H9 (cell line): ENCODE measurements around the gene MED13L. TPM values are rescaled to one million over a fixed set of nuclear protein-coding genes. Genes with fewer than 3 reads are reported as not detected.

Source experiments
- DNase-seq: peaks from one replicate; pipeline ENCODE4 v3.0.0-alpha.2; 2017
- H2AFZ ChIP-seq: one replicate; pipeline ENCODE4 v1.6.1; 2013; ENCODE audit warnings: mild to moderate bottlenecking, low read length, control low read depth, moderate library complexity
- H2AK5ac ChIP-seq: 2 replicates; pipeline ENCODE4 v1.6.1; 2013; ENCODE audit warnings: low read length, control low read depth, mixed read lengths; ENCODE audit not compliant: insufficient read length
- H2BK120ac ChIP-seq: one replicate; pipeline ENCODE4 v1.6.1; 2013; ENCODE audit warnings: low read depth, mild to moderate bottlenecking, low read length, control low read depth, inconsistent platforms; ENCODE audit not compliant: poor library complexity, severe bottlenecking
- H2BK12ac ChIP-seq: 2 replicates; pipeline ENCODE4 v1.6.1; 2013; ENCODE audit warnings: low read length, control low read depth, mixed read lengths, low read depth; ENCODE audit not compliant: insufficient read length
- H2BK15ac ChIP-seq: 2 replicates; pipeline ENCODE4 v1.6.1; 2013; ENCODE audit warnings: low read depth, low read length, control low read depth
- H2BK20ac ChIP-seq: one replicate; pipeline ENCODE4 v1.6.1; 2013; ENCODE audit warnings: low read depth, mild to moderate bottlenecking, low read length, control low read depth, inconsistent platforms; ENCODE audit not compliant: poor library complexity, severe bottlenecking
- H2BK5ac ChIP-seq: 2 replicates; pipeline ENCODE4 v1.6.1; 2013; ENCODE audit warnings: low read length, control low read depth, mixed read lengths; ENCODE audit not compliant: insufficient read length
- H3K14ac ChIP-seq: 2 replicates; pipeline ENCODE4 v1.6.1; 2013; ENCODE audit warnings: low read length, control low read depth; ENCODE audit not compliant: insufficient read depth
- H3K18ac ChIP-seq: 2 replicates; pipeline ENCODE4 v1.6.1; 2013; ENCODE audit warnings: low read depth, mild to moderate bottlenecking, mixed read lengths, low read length, control low read depth; ENCODE audit not compliant: insufficient read length
- H3K23ac ChIP-seq: 2 replicates; pipeline ENCODE4 v1.6.1; 2013; ENCODE audit warnings: low read length, control low read depth, mixed read lengths, low read depth; ENCODE audit not compliant: insufficient read length
- H3K23me2 ChIP-seq: 2 replicates; pipeline ENCODE4 v1.6.1; 2013; ENCODE audit warnings: low read depth, mild to moderate bottlenecking, mixed read lengths, low read length, control low read depth; ENCODE audit not compliant: insufficient read length, poor library complexity, severe bottlenecking
- H3K27ac ChIP-seq: 2 replicates; pipeline ENCODE4 v1.5.1; 2013; ENCODE audit warnings: low read length, control low read depth, mixed read lengths, low read depth; ENCODE audit not compliant: insufficient read length
- H3K27me3 ChIP-seq: 2 replicates; pipeline ENCODE4 v1.6.1; 2013; ENCODE audit warnings: low read length, control low read depth, inconsistent platforms; ENCODE audit not compliant: insufficient read depth
- H3K4ac ChIP-seq: 2 replicates; pipeline ENCODE4 v1.6.1; 2013; ENCODE audit warnings: low read depth, mild to moderate bottlenecking, control low read depth, inconsistent platforms, low read length, moderate library complexity
- H3K4me1 ChIP-seq: 2 replicates; pipeline ENCODE4 v1.6.1; 2013; ENCODE audit warnings: low read length, control low read depth, inconsistent platforms; ENCODE audit not compliant: insufficient read depth
- H3K4me2 ChIP-seq: 2 replicates; pipeline ENCODE4 v1.6.1; 2013; ENCODE audit warnings: low read length, control low read depth, mixed read lengths; ENCODE audit not compliant: insufficient read length, insufficient read depth
- H3K56ac ChIP-seq: 2 replicates; pipeline ENCODE4 v1.6.1; 2013; ENCODE audit warnings: low read depth, mild to moderate bottlenecking, mixed read lengths, low read length, control low read depth; ENCODE audit not compliant: insufficient read length
- H3K79me1 ChIP-seq: 2 replicates; pipeline ENCODE4 v1.6.1; 2013; ENCODE audit warnings: low read depth, mild to moderate bottlenecking, moderate library complexity, low read length, control low read depth, inconsistent platforms; ENCODE audit not compliant: insufficient read depth, poor library complexity, severe bottlenecking
- H3K79me2 ChIP-seq: 2 replicates; pipeline ENCODE4 v1.6.1; 2013; ENCODE audit warnings: low read length, control low read depth, inconsistent platforms; ENCODE audit not compliant: insufficient read depth
- H3K9ac ChIP-seq: 2 replicates; pipeline ENCODE4 v1.6.1; 2013; ENCODE audit warnings: low read length, control low read depth, mixed read lengths; ENCODE audit not compliant: insufficient read length; ENCODE audit errors: extremely low read depth
- H3K9me3 ChIP-seq: one replicate; pipeline ENCODE4 v1.6.1; 2013; ENCODE audit warnings: low read depth, low read length, inconsistent platforms; ENCODE audit not compliant: control insufficient read depth
- H3T11ph ChIP-seq: one replicate; pipeline ENCODE4 v1.6.1; 2013; ENCODE audit warnings: mild to moderate bottlenecking, low read length, control low read depth, inconsistent platforms
- H4K20me1 ChIP-seq: one replicate; pipeline ENCODE4 v1.6.1; 2013; ENCODE audit not compliant: control insufficient read depth, insufficient read length, insufficient read depth
- H4K5ac ChIP-seq: 2 replicates; pipeline ENCODE4 v1.6.1; 2013; ENCODE audit warnings: low read depth, mild to moderate bottlenecking, mixed read lengths, low read length, control low read depth; ENCODE audit not compliant: insufficient read length
- H4K8ac ChIP-seq: replicated peaks from 2 replicates; pipeline ENCODE4 v1.6.1; 2013; ENCODE audit warnings: low read length, control low read depth, mixed read lengths, low read depth; ENCODE audit not compliant: insufficient read length
- H4K91ac ChIP-seq: 2 replicates; pipeline ENCODE4 v1.6.1; 2013; ENCODE audit warnings: low read depth, mild to moderate bottlenecking, moderate library complexity, mixed read lengths, low read length, control low read depth; ENCODE audit not compliant: insufficient read length
- H3K27ac Mint-ChIP-seq, 3 experiments: 2 replicates in 2 of 3; 3 replicates in 1 of 3; pipeline ENCODE4 v1.8.0; 2020 to 2021; ENCODE audit warnings: mixed read lengths in 3 of 3, mild to moderate bottlenecking in 1 of 3, moderate library complexity in 1 of 3
- H3K27me3 Mint-ChIP-seq: 2 replicates; pipeline ENCODE4 v1.8.0; 2021; ENCODE audit warnings: low read depth, mild to moderate bottlenecking, moderate library complexity, mixed read lengths
- H3K36me3 Mint-ChIP-seq, 3 experiments: 2 replicates in 2 of 3; 3 replicates in 1 of 3; pipeline ENCODE4 v1.8.0; 2020 to 2021; ENCODE audit warnings: low read depth in 3 of 3, mixed read lengths in 3 of 3; ENCODE audit not compliant: insufficient read depth in 1 of 3
- H3K4me1 Mint-ChIP-seq, 2 experiments: 2 replicates each; pipeline ENCODE4 v1.8.0; 2020; ENCODE audit warnings: mixed read lengths in 2 of 2
- H3K4me3 Mint-ChIP-seq, 2 experiments: 2 replicates in 1 of 2; 3 replicates in 1 of 2; pipeline ENCODE4 v1.8.0; 2020 to 2021; ENCODE audit warnings: mild to moderate bottlenecking in 2 of 2, mixed read lengths in 2 of 2, moderate library complexity in 1 of 2
- H3K9me3 Mint-ChIP-seq, 2 experiments: 2 replicates in 1 of 2; 3 replicates in 1 of 2; pipeline ENCODE4 v1.8.0; 2020; ENCODE audit warnings: mild to moderate bottlenecking in 2 of 2, mixed read lengths in 2 of 2, moderate library complexity in 1 of 2
- CTCF ChIP-seq: fragments of 200-600 bp; sonication (generic); conservative IDR thresholded peaks from 3 replicates; pipeline ENCODE4 v1.8.0; 2021; ENCODE audit warnings: antibody characterized with exemption, mild to moderate bottlenecking
- WGBS: extraction: QIAGEN DNeasy Blood & Tissue Kit; methylation state at CpG from one replicate; pipeline ENCODE4 v1.1.7; 2013; ENCODE audit warnings: missing lambda C conversion rate, low lambda C conversion rate, mixed read lengths; ENCODE audit not compliant: insufficient read length; ENCODE audit errors: extremely low coverage; 5-methylcytosine and 5-hydroxymethylcytosine counted together
- total RNA-seq: library from RNA; stranded (reverse); gene quantifications from 2 replicates; pipeline ENCODE4 v1.2.1, GENCODE V29; 2021

Gene MED13L
- total RNA-seq, 1 experiment from 2014 or later: 52.4 TPM

GRCh38 chr12:116142936-116143898 lies 134.3 kb downstream of the MED13L start:
- Histone ChIP-seq H4K5ac (no peak overlapping the region), H3K9ac (no peak overlapping the region), H3K56ac (no peak overlapping the region), H3K9me3 (no peaks in the 10 kb centered on the region), H3K4ac (no peak overlapping the region), H2BK12ac (no peak overlapping the region), H4K8ac (no peak overlapping the region), H2AFZ (no peak overlapping the region), H3K18ac (no peak overlapping the region), H2AK5ac (no peak overlapping the region), H3K27me3 (no peaks in the 10 kb centered on the region), H3K27ac (no peak overlapping the region), H3T11ph (no peak overlapping the region), H2BK20ac (no peak overlapping the region), H4K91ac (no peak overlapping the region), H3K79me2 (peaks cover 14% of the 10 kb centered on the region; the same call in 1 of the 2 replicates), H3K23me2 (no peaks in the 10 kb centered on the region), H3K79me1 (no peaks in the 10 kb centered on the region), H3K4me1 (peaks cover 12% of the 10 kb centered on the region; the same call in 1 of the 2 replicates), H2BK15ac (no peak overlapping the region), H4K20me1 (no peaks in the 10 kb centered on the region), H2BK120ac (no peak overlapping the region), H3K23ac (no peak overlapping the region), H2BK5ac (no peak overlapping the region), H3K14ac (no peak overlapping the region), H3K4me2 (no peak overlapping the region)
- H3K9me3 Mint-ChIP-seq: no peaks in the 10 kb centered on the region
- 0 out of 7 replicates have a peak, but pooled peaks cover 0 to 4% (median 0%) of the 10 kb centered on the region in 3 experiments for H3K36me3 Mint-ChIP-seq
- no peak overlapping the region for H3K4me3 Mint-ChIP-seq
- no CpG with 5 or more reads among the region's 9 CpGs for WGBS
- DNase-seq: no peak
- TF ChIP-seq CTCF: no peak
- H3K27me3 Mint-ChIP-seq: no peaks in the 10 kb centered on the region
- H3K4me1 Mint-ChIP-seq: peaks cover 45 to 56% of the 10 kb centered on the region in 2 experiments
- H3K27ac Mint-ChIP-seq: peak overlapping the region in 2 of 3 experiments; percentile 39 to 88; a peak in 5 of 7 replicates
